ENCODE data around the gene SH2D6. TPM values are rescaled to one million over a fixed set of nuclear protein-coding genes. Genes with fewer than 3 reads are reported as not detected.

The SH2D6 gene
- total and polyA plus RNA-seq, 11 donors = not detected

DNA sequence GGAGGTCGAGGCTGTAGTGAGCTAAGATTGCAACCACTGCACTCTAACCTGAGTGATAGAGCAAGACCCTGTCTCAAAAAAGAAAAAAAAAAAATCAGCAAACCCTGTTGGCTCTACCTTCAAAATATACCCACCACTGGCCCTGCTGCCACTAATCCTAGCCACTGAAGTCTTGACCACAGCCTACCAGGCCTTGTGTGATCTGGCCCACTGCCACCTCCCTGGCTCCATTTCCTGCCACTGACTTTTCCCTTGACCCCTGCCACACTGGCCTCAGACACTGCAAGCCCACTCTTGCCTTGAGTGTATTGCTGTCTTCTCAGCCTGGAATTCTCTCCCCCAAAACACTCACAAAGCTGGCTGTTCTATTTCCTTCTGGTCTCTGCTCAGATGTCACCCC, 33.7 kb downstream of the SH2D6 start:
- H3K9me3 ChIP-seq = no peaks in the 10 kb centered on the region
- DNase-seq = no peak
- ATAC-seq = no peak
- H3K4me1 ChIP-seq = peaks cover 0 to 3% (median 0%) of the 10 kb centered on the region in 12 donors
- TF ChIP-seq, protein P1, sequence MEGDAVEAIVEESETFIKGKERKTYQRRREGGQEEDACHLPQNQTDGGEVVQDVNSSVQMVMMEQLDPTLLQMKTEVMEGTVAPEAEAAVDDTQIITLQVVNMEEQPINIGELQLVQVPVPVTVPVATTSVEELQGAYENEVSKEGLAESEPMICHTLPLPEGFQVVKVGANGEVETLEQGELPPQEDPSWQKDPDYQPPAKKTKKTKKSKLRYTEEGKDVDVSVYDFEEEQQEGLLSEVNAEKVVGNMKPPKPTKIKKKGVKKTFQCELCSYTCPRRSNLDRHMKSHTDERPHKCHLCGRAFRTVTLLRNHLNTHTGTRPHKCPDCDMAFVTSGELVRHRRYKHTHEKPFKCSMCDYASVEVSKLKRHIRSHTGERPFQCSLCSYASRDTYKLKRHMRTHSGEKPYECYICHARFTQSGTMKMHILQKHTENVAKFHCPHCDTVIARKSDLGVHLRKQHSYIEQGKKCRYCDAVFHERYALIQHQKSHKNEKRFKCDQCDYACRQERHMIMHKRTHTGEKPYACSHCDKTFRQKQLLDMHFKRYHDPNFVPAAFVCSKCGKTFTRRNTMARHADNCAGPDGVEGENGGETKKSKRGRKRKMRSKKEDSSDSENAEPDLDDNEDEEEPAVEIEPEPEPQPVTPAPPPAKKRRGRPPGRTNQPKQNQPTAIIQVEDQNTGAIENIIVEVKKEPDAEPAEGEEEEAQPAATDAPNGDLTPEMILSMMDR (IDR thresholded peaks at IDR 0.05) = no peak
- no peak for TF ChIP-seq POLR2A (IDR thresholded peaks at IDR 0.05)
- WGBS, 4 donors = 83 to 100% (median 94%) methylated on average over 1 of the region's 1 CpG
- no peaks in the 10 kb centered on the region for H3K27me3 ChIP-seq
- H3K4me3 ChIP-seq = no peak overlapping the region
- no peaks in the 10 kb centered on the region for H3K36me3 ChIP-seq
- intact Hi-C loops (cut with DNase I) = loop anchor here in 1 of 10 donors (5.0 kb wide), 1 partner anchor 50 kb away; no protein-coding TSS in a partner anchor
- no peak overlapping the region for H3K27ac ChIP-seq

DNA sequence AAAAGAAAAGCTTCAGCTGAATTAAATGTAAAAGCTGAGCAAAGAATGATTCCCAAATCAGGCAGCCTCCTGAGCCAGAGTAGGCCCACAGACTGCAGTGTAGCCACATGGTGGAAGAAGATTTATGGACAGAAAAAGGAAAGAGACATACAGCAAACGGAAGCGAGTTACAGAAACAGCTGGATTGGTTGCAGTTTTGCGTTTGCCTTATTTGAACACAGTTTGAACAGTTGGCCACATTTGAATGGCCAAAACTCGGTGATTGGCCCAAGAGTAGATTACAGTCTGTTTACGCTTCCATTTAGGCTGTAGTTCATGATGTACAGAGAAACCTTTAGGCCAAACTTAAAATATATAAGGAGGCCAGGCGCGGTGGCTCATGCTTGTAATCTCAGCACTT, 35.1 kb downstream of the SH2D6 start:
- H3K9me3 ChIP-seq = no peaks in the 10 kb centered on the region
- 89 to 96% (median 92%) methylated on average over 7 of the region's 7 CpGs for WGBS, 4 donors

GRCh38 chr2:85455552-85456090, 37.1 kb downstream of the SH2D6 start:
- intact Hi-C loops (cut with DNase I) = no loop called here
- TF ChIP-seq, protein P1 (IDR thresholded peaks at IDR 0.05) = no peak
- TF ChIP-seq POLR2A (IDR thresholded peaks at IDR 0.05) = no peak
- no peaks in the 10 kb centered on the region for H3K27me3 ChIP-seq
- DNase-seq = no peak
- no peaks in the 10 kb centered on the region for H3K9me3 ChIP-seq
- H3K27ac ChIP-seq = no peak overlapping the region
- no peaks in the 10 kb centered on the region for H3K4me1 ChIP-seq
- no peak for ATAC-seq
- H3K4me3 ChIP-seq = no peak overlapping the region
- no peaks in the 10 kb centered on the region for H3K36me3 ChIP-seq
- 74 to 80% (median 75%) methylated on average over 1 of the region's 1 CpG for WGBS, 4 donors

More for the DNA sequence above, 35.1 kb downstream of the SH2D6 start:
- ATAC-seq = no peak
- H3K27ac ChIP-seq = no peak overlapping the region
- intact Hi-C loops (cut with DNase I) = loop anchor here in 1 of 10 donors (5.0 kb wide), 1 partner anchor 49 kb away; no protein-coding TSS in a partner anchor
- no peaks in the 10 kb centered on the region for H3K27me3 ChIP-seq
- H3K36me3 ChIP-seq = no peaks in the 10 kb centered on the region
- TF ChIP-seq, protein P1 (IDR thresholded peaks at IDR 0.05) = no peak
- TF ChIP-seq POLR2A (IDR thresholded peaks at IDR 0.05) = no peak
- H3K4me3 ChIP-seq = no peak overlapping the region
- no peaks in the 10 kb centered on the region for H3K4me1 ChIP-seq
- no peak for DNase-seq

DNA sequence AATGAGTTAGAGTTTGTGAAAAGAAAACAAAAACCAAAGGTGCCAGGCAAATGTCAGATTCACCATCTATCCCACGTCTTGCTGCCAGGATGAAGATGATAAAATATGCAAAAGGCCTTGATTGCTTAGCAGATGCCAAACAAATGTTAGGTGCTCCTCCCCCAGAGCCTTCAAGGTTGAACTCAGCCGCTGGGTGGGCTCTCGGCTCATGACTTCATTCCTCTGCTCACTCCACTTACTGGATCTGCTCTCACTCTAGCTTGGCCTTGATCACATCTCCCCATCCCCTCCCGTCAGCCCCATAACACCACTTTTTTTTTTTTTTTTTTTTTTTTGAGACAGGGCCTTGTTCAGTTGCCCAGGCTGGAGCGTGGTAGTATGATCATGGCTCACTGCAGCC, 38.5 kb downstream of the SH2D6 start:
- no peak overlapping the region for H3K4me3 ChIP-seq
- no peak for DNase-seq
- H3K36me3 ChIP-seq = no peaks in the 10 kb centered on the region
- H3K27ac ChIP-seq = no peak overlapping the region
- 69 to 94% (median 89%) methylated on average over 5 of the region's 5 CpGs for WGBS, 4 donors
- H3K9me3 ChIP-seq = no peaks in the 10 kb centered on the region
- H3K4me1 ChIP-seq = no peaks in the 10 kb centered on the region
- TF ChIP-seq, protein P1 (IDR thresholded peaks at IDR 0.05) = no peak
- no peak for TF ChIP-seq POLR2A (IDR thresholded peaks at IDR 0.05)
- intact Hi-C loops (cut with DNase I) = no loop called here
- no peak for ATAC-seq
- H3K27me3 ChIP-seq = no peaks in the 10 kb centered on the region

Data from heart left ventricle (tissue), 16 donors.